HG03432 (cell line): ENCODE results near the gene RPRD2.

Experiments
- ATAC-seq: cut with Tn5 transposase; IDR thresholded peaks from one replicate; pipeline ENCODE4 v1.9.1; 2021; ENCODE audit warnings: mild to moderate bottlenecking, moderate library complexity; ENCODE audit not compliant: unreplicated experiment

The RPRD2 gene

GRCh38 chr1:150512846-150513245, 148.9 kb downstream of the RPRD2 start:
- ATAC-seq = no peak

- no peak for ATAC-seq
Observed at GRCh38 chr1:150513351-150513791, 149.4 kb downstream of the RPRD2 start.

- ATAC-seq = no peak
Observed at GRCh38 chr1:150514260-150514659, 150.3 kb downstream of the RPRD2 start.

- no peak for ATAC-seq
Observed at GRCh38 chr1:150514913-150515327, 151.0 kb downstream of the RPRD2 start.

- ATAC-seq = peak; percentile 97
Observed at GRCh38 chr1:150515328-150516049, 151.5 kb downstream of the RPRD2 start, which contains the start of gene FALEC. Gene FALEC (plus strand): TSS chr1:150515752.

GRCh38 chr1:150516050-150516591, 152.2 kb downstream of the RPRD2 start:
- peak; percentile 4 for ATAC-seq

GRCh38 chr1:150516616-150517015, 152.7 kb downstream of the RPRD2 start:
- no peak for ATAC-seq

- no peak for ATAC-seq
Observed at GRCh38 chr1:150521196-150521968, 157.4 kb downstream of the RPRD2 start.

- no peak for ATAC-seq
Observed at GRCh38 chr1:150525348-150525747, 161.4 kb downstream of the RPRD2 start.
